Stimulated activated naive CD8-positive, alpha-beta T cell treated with anti-CD3 and anti-CD28 coated beads, Interleukin-15, amount 100 ng/mL, for 72 hours (primary cell): ENCODE results near the gene CYTH4.

Source experiments
- ATAC-seq: fragments of 150-1000 bp; cut with Tn5 transposase; 2 replicates; pipeline ENCODE4 v1.10.0; 2021; ENCODE audit warnings: mild to moderate bottlenecking, moderate library complexity
- DNase-seq, 2 donors: peaks; one replicate each; pipeline ENCODE4 v3.0.0; 2021 to 2022
- H3K27ac Mint-ChIP-seq, 2 donors: one replicate each; pipeline ENCODE4 v1.8.0; 2022; ENCODE audit warnings: mild to moderate bottlenecking in 2 of 2, mixed read lengths in 2 of 2, moderate library complexity in 2 of 2
- H3K27me3 Mint-ChIP-seq: one replicate; pipeline ENCODE4 v1.8.0; 2022; ENCODE audit warnings: mixed read lengths
- H3K4me1 Mint-ChIP-seq: one replicate; pipeline ENCODE4 v1.8.0; 2022; ENCODE audit warnings: mild to moderate bottlenecking, mixed read lengths
- H3K4me3 Mint-ChIP-seq, 2 donors: one replicate each; pipeline ENCODE4 v1.8.0; 2022; ENCODE audit warnings: mild to moderate bottlenecking in 2 of 2, mixed read lengths in 2 of 2, moderate library complexity in 1 of 2
- H3K9me3 Mint-ChIP-seq, 2 donors: one replicate each; pipeline ENCODE4 v1.8.0; 2022; ENCODE audit warnings: mixed read lengths in 2 of 2

The CYTH4 gene

GRCh38 chr22:37344735-37345449 is 62.6 kb downstream of the CYTH4 start:
- DNase-seq (no peak), ATAC-seq (no peak)
- no peak overlapping the region for H3K4me3 Mint-ChIP-seq
- H3K27me3 Mint-ChIP-seq, result no peaks in the 10 kb centered on the region
- H3K27ac Mint-ChIP-seq, result peak overlapping the region in 1 of 2 donors; percentile 19
- H3K4me1 Mint-ChIP-seq, result peaks cover 22% of the 10 kb centered on the region
- no peaks in the 10 kb centered on the region for H3K9me3 Mint-ChIP-seq

DNA sequence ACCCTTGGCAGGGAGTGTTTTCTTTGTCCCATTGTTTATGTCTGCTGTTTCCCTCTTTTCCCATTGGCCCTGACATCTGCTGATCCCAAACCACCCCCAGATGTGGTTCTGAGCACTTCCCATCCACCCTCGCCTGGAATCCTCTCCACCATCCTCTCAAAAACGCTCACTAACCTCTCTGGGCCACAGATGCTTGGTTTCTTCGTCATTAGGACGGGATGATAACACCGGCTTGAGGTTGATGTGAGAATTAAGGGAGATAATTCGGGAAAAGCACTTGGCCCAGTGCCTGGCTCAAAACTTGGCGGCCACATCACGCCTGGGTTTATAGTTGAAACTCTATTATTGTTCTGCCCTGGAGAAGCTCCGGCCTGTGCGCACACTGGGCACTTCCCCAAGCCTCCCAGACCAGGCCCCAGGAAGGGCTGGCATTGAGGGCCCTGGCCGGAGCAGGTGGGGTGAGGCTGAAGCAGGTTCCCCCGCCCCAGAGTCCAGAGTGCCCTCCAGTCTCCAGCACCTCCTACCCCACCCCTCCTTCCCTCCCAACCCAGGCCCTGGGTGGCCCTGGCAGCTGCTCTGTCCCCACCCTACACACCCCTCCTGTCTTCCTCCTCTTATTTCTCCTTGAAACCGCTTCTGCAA is 63.7 kb downstream of the CYTH4 start:
- ATAC-seq (no peak), DNase-seq (no peak)
- Mint-ChIP-seq H3K27me3 (no peaks in the 10 kb centered on the region), H3K27ac (no peak overlapping the region), H3K4me3 (no peak overlapping the region), H3K4me1 (peaks cover 22% of the 10 kb centered on the region), H3K9me3 (no peaks in the 10 kb centered on the region)

DNA sequence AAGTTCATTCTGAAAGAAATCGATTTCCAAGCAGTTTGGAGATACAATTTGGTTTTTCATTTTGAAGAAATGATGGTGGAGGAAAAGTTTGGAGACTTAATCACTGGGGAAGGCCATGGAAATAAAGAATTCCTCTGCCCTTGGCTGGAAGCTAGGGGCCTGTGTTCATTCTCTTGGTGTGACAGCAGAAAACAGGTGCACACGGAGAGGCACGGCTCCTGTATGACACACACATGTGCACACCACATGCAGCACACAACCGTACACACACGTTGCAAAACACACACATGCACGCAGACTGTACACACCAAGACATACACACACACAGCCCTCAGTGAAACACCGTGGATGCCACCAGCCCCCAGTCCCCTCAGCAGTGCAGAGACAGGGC is 64.2 kb downstream of the CYTH4 start:
- ATAC-seq (no peak), DNase-seq (no peak)
- Mint-ChIP-seq H3K9me3 (no peaks in the 10 kb centered on the region), H3K27me3 (no peaks in the 10 kb centered on the region), H3K27ac (no peak overlapping the region), H3K4me3 (no peak overlapping the region), H3K4me1 (peaks cover 22% of the 10 kb centered on the region)

GRCh38 chr22:37349043-37349814 is 66.9 kb downstream of the CYTH4 start:
- Mint-ChIP-seq H3K9me3 (no peaks in the 10 kb centered on the region), H3K4me1 (peaks cover 5% of the 10 kb centered on the region), H3K27ac (peak overlapping the region in 1 of 2 donors; percentile 64), H3K4me3 (no peak overlapping the region), H3K27me3 (no peaks in the 10 kb centered on the region)
- peak; percentile 27 for ATAC-seq
- DNase-seq, result no peak

DNA sequence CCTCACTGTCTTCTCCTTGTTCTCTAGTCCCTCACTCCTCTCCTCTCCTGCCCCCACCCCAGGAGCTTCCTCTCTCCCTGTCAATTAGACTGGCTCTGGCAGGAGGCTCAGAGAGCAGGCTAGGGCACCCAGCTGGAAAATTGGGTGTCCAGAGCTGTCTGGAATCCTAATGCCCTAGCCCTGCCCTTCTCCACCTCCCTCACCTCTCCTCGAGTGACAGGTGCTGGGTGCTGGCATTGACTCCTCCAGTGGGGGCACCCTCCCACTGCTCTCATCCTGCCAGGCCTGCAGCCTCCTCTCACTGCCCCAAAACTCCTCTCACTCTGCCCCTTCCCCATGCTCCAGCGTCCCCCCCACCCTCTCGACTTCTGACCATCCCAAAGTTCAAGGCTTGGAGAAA is 68.9 kb downstream of the CYTH4 start:
- no peak overlapping the region for H3K4me3 Mint-ChIP-seq
- no peaks in the 10 kb centered on the region for H3K4me1 Mint-ChIP-seq
- DNase-seq (no peak), ATAC-seq (no peak)
- no peak overlapping the region for H3K27ac Mint-ChIP-seq
- no peaks in the 10 kb centered on the region for H3K9me3 Mint-ChIP-seq
- H3K27me3 Mint-ChIP-seq, result no peaks in the 10 kb centered on the region

GRCh38 chr22:37352481-37352880 is 70.2 kb downstream of the CYTH4 start:
- ATAC-seq, result no peak
- Mint-ChIP-seq H3K4me1 (no peaks in the 10 kb centered on the region), H3K4me3 (no peak overlapping the region), H3K27ac (peak overlapping the region; percentile 52 to 62), H3K27me3 (no peaks in the 10 kb centered on the region), H3K9me3 (no peaks in the 10 kb centered on the region)
- no peak for DNase-seq

DNA sequence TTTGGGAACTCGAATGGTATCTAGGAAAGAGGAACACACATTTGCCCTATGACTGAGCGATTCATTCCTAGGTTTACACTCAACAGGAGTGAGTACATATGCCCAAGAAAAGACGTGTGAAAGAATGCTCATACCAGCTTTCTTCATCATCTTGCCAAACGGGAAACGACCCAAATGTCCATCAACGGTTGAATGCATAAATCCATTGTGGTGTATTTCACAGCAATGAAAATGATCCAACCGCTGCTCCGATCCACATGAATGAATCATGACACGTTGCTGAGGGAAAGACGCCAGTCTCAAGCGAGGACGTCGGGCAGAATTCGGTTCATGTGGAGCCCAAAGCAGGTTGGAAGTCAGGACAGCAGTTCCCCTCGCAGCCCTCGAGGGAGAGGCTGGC is 71.5 kb downstream of the CYTH4 start:
- DNase-seq (no peak), ATAC-seq (no peak)
- no peaks in the 10 kb centered on the region for H3K4me1 Mint-ChIP-seq
- no peaks in the 10 kb centered on the region for H3K27me3 Mint-ChIP-seq
- H3K4me3 Mint-ChIP-seq, result no peak overlapping the region
- H3K9me3 Mint-ChIP-seq, result no peaks in the 10 kb centered on the region
- H3K27ac Mint-ChIP-seq, result no peak overlapping the region

DNA sequence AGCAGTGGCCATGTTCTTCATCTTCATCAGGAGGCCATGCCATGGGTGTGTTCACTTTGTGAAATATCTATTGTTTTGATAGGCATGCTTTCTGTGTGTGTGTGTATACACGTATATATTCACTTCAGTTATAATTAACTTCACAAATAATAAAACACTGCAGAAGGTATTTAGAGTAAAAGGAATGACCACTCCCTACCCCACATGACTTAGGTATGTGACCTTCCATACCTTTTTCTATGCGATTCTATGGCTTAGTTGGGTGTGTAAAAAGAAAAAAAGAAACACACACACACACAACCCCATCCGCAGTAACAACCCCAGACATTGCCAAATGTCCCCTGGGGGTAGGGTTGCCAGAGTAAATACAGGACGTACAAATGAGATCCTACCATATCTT is 72.0 kb downstream of the CYTH4 start:
- no peaks in the 10 kb centered on the region for H3K4me1 Mint-ChIP-seq
- ATAC-seq, result no peak

GRCh38 chr22:37354670-37355069 is 72.4 kb downstream of the CYTH4 start:
- Mint-ChIP-seq H3K9me3 (no peaks in the 10 kb centered on the region), H3K4me1 (no peaks in the 10 kb centered on the region), H3K4me3 (no peak overlapping the region), H3K27ac (no peak overlapping the region), H3K27me3 (no peaks in the 10 kb centered on the region)
- DNase-seq (no peak), ATAC-seq (no peak)

More for the DNA sequence above, 72.0 kb downstream of the CYTH4 start:
- Mint-ChIP-seq H3K27ac (no peak overlapping the region), H3K27me3 (no peaks in the 10 kb centered on the region), H3K4me3 (no peak overlapping the region), H3K9me3 (no peaks in the 10 kb centered on the region)
- DNase-seq, result no peak

- no peaks in the 10 kb centered on the region for H3K9me3 Mint-ChIP-seq
- H3K27ac Mint-ChIP-seq, result no peak overlapping the region
- H3K27me3 Mint-ChIP-seq, result no peaks in the 10 kb centered on the region
- H3K4me1 Mint-ChIP-seq, result no peaks in the 10 kb centered on the region
- ATAC-seq, result no peak
- no peak overlapping the region for H3K4me3 Mint-ChIP-seq
- no peak for DNase-seq
Observed at GRCh38 chr22:37355174-37355573, 72.9 kb downstream of the CYTH4 start.

- DNase-seq (no peak), ATAC-seq (no peak)
- H3K9me3 Mint-ChIP-seq, result no peaks in the 10 kb centered on the region
- peaks cover 6% of the 10 kb centered on the region for H3K4me1 Mint-ChIP-seq
- no peak overlapping the region for H3K27ac Mint-ChIP-seq
- H3K27me3 Mint-ChIP-seq, result no peaks in the 10 kb centered on the region
- H3K4me3 Mint-ChIP-seq, result no peak overlapping the region
Observed at GRCh38 chr22:37356922-37357321, 74.6 kb downstream of the CYTH4 start.

GRCh38 chr22:37357446-37358075 is 75.3 kb downstream of the CYTH4 start:
- DNase-seq (no peak), ATAC-seq (no peak)
- Mint-ChIP-seq H3K9me3 (no peaks in the 10 kb centered on the region), H3K27ac (no peak overlapping the region), H3K27me3 (no peaks in the 10 kb centered on the region), H3K4me1 (peaks cover 6% of the 10 kb centered on the region), H3K4me3 (no peak overlapping the region)

- Mint-ChIP-seq H3K9me3 (no peaks in the 10 kb centered on the region), H3K4me1 (peaks cover 6% of the 10 kb centered on the region), H3K27me3 (no peaks in the 10 kb centered on the region), H3K27ac (no peak overlapping the region), H3K4me3 (no peak overlapping the region)
- DNase-seq (no peak), ATAC-seq (no peak)
Observed at GRCh38 chr22:37358386-37358785, 76.1 kb downstream of the CYTH4 start.

DNA sequence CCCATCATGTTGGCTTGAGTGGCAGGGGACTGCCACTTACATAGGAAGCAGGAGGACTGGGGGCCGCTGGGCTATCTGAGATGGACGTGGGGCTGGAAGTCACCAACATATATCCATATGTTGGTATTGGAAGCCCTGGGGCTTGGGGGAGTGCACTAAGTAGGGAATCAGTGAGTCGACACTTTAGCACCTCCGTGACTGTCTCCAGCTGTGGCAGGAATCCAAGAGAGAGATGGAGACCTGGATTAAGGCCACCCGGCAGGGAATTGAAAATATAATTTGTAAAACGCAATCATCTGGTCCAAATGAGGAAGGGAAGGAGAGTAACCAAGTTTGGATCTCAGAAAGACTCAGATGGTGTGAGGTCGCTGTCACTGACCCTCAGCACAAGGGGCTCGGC is 76.6 kb downstream of the CYTH4 start:
- Mint-ChIP-seq H3K27ac (no peak overlapping the region), H3K4me3 (no peak overlapping the region), H3K4me1 (peaks cover 6% of the 10 kb centered on the region), H3K27me3 (no peaks in the 10 kb centered on the region), H3K9me3 (no peaks in the 10 kb centered on the region)
- DNase-seq (no peak), ATAC-seq (no peak)

DNA sequence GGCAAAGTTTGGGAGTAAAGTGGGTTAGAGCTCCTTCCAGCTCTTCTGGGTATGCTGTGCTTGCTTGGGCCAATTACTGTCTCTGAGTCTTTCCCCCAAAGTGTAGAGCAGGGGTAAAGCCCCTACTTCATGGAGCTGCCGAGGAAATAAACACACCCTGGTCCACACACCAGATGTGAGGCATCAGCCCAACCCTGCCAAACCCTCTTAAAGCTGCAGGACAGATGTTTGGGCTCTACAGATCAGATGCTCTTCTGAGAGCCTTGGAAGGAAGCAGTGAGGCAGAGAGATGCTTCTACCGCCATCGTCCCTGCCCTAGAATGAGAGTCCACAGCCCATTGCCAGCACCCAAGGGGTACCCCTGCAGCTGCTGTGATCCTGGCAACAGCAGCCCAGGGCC is 80.3 kb downstream of the CYTH4 start:
- Mint-ChIP-seq H3K4me3 (no peak overlapping the region), H3K27me3 (no peaks in the 10 kb centered on the region), H3K4me1 (peaks cover 6% of the 10 kb centered on the region), H3K27ac (peak overlapping the region in 1 of 2 donors; percentile 31), H3K9me3 (no peaks in the 10 kb centered on the region)
- DNase-seq, result no peak
- no peak for ATAC-seq
